Breast epithelium (tissue), 3 donors: ENCODE data around the gene RHBDL3.
A peak's percentile ranks its signal among the peaks of the same experiment; 100 is the strongest.

Source experiments
- CTCF ChIP-seq, 3 donors: fragments of 450-650 bp; IDR thresholded peaks; one replicate each; pipeline ENCODE4 v1.5.1; 2016 to 2017; ENCODE audit warnings: antibody characterized with exemption in 3 of 3, mild to moderate bottlenecking in 3 of 3, moderate library complexity in 3 of 3
- POLR2A ChIP-seq: fragments of 450-650 bp; IDR thresholded peaks from one replicate; pipeline ENCODE4 v1.6.1; 2016; ENCODE audit warnings: antibody characterized with exemption, mild to moderate bottlenecking, moderate library complexity

DNA sequence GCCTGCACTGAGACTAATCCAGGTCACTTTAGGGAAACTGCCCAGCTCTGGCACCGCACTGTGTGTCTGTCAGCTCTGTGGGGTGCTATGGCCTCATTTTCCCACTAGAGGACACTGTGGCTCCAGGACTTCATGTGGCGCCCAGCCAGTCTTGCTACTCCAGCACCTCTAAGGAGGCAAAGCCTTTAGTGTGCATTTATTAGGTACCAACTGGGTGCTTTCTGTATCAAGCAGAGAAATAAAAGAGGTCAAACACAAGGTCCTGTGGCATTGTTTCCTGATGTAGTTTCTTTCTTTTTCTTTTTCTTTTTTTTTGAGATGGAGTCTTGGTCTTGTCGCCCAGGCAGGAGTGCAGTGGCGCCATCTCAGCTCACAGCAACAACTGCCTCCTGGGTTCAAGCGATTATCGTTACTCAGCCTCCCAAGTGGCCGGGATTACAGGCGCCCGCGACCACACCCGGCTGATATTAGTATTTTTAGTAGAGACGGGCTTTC, 12.5 kb upstream of the RHBDL3 start:
- TF ChIP-seq CTCF (IDR thresholded peaks at IDR 0.05) (peak; percentile 74 to 98 (median 91)), POLR2A (no peak)
